ENCODE results near the gene AUP1. TPM values are rescaled to one million over a fixed set of nuclear protein-coding genes. Genes with fewer than 3 reads are reported as not detected.

The AUP1 gene
- total and polyA plus RNA-seq, 2 of the 4 experiments (the other 2 are of a cell fraction): 47.5 to 100.0 TPM

- TF ChIP-seq MAZ (IDR thresholded peaks at IDR 0.05; ENCODE audit: borderline replicate concordance, low read depth, low read length): no peak
- TF ChIP-seq RAD21 (IDR thresholded peaks at IDR 0.05; ENCODE audit: low read length): no peak
- no peak for TF ChIP-seq CEBPB (IDR thresholded peaks at IDR 0.05; ENCODE audit: low read depth, low read length)
- no peak for TF ChIP-seq POLR2A (IDR thresholded peaks at IDR 0.05; ENCODE audit: low read depth, low read length)
Measured at GRCh38 chr2:74488643-74489481, 40.6 kb downstream of the AUP1 start (continued).

- intact Hi-C loops (cut with micrococcal nuclease): no loop called here
- in situ Hi-C loops (cut with MboI; ENCODE audit: low sequenced_read_pairs): loop anchor here (25.0 kb wide), 1 partner anchor 376 kb away; no protein-coding TSS in a partner anchor
Measured at GRCh38 chr2:74486141-74486540, 43.4 kb downstream of the AUP1 start.

More at GRCh38 chr2:74486141-74486540, 43.4 kb downstream of the AUP1 start:
- no peaks in the 10 kb centered on the region for H3K27me3 ChIP-seq (ENCODE audit: control insufficient read depth, insufficient read depth, low read length)
- no peak overlapping the region for H4K5ac ChIP-seq (ENCODE audit: low read depth, low read length)
- H3K36me3 ChIP-seq (ENCODE audit: control insufficient read depth, insufficient read depth, low read length): peaks cover 16% of the 10 kb centered on the region
- H3K4me2 ChIP-seq (ENCODE audit: low read depth, low read length): no peak overlapping the region
- H4K20me1 ChIP-seq (ENCODE audit: insufficient read depth, low read length): peaks cover 3% of the 10 kb centered on the region; the same call in 1 of the 2 replicates
- peaks cover 11% of the 10 kb centered on the region for H3K4me1 ChIP-seq (ENCODE audit: control insufficient read depth, insufficient read depth, low read length)
- no peak overlapping the region for H3K23ac ChIP-seq (ENCODE audit: low read depth, low read length)
- H2BK15ac ChIP-seq (ENCODE audit: low read depth, low read length): no peak overlapping the region
- no peak for TF ChIP-seq USF2 (IDR thresholded peaks at IDR 0.05; ENCODE audit: low read depth, low read length)
- no peak for TF ChIP-seq ELK1 (IDR thresholded peaks at IDR 0.05; ENCODE audit: borderline replicate concordance, low read depth, low read length)
- no peak for TF ChIP-seq RAD21 (IDR thresholded peaks at IDR 0.05; ENCODE audit: low read length)
- TF ChIP-seq POLR2A (IDR thresholded peaks at IDR 0.05; ENCODE audit: low read depth, low read length): no peak
- no peak for TF ChIP-seq RFX5 (IDR thresholded peaks at IDR 0.05; ENCODE audit: low read depth, low read length)
- TF ChIP-seq CEBPB (IDR thresholded peaks at IDR 0.05; ENCODE audit: low read depth, low read length): no peak
- TF ChIP-seq MAFK (IDR thresholded peaks at IDR 0.05; ENCODE audit: low read depth, low read length): no peak
- TF ChIP-seq MXI1 (IDR thresholded peaks at IDR 0.05; ENCODE audit: borderline replicate concordance, low read depth, low read length): no peak
- no peak for TF ChIP-seq NFE2L2 (IDR thresholded peaks at IDR 0.05; ENCODE audit: low read depth, low read length)
- no peak for TF ChIP-seq RCOR1 (IDR thresholded peaks at IDR 0.05; ENCODE audit: insufficient replicate concordance, low read length)
- no peak for TF ChIP-seq CHD1 (IDR thresholded peaks at IDR 0.05; ENCODE audit: low read depth, low read length)
- TF ChIP-seq BHLHE40 (IDR thresholded peaks at IDR 0.05; ENCODE audit: low read depth, low read length): no peak
- no peak for TF ChIP-seq MAZ (IDR thresholded peaks at IDR 0.05; ENCODE audit: borderline replicate concordance, low read depth, low read length)
- no peak for TF ChIP-seq FOS (IDR thresholded peaks at IDR 0.05; ENCODE audit: low read depth, low read length)
- no peak overlapping the region for H3K27ac ChIP-seq (ENCODE audit: insufficient read depth, low read length)
- dilution Hi-C loops (cut with HindIII; ENCODE audit: low sequenced_read_pairs, unreplicated experiment): no loop called here
- POLR2A ChIA-PET (ENCODE audit: unreplicated experiment): no interaction called here
- no peak overlapping the region for H3K4me3 ChIP-seq (ENCODE audit: insufficient read depth, low read depth, low read length)
- no peak overlapping the region for H2BK5ac ChIP-seq (ENCODE audit: low read depth, low read length, poor library complexity, severe bottlenecking)
- no peak overlapping the region for H4K8ac ChIP-seq (ENCODE audit: low read depth in 2 of 2, low read length in 2 of 2)
- no peak overlapping the region for H2AK5ac ChIP-seq (ENCODE audit: low read depth, low read length)
- no peak overlapping the region for H2AK9ac ChIP-seq (replicated peaks; ENCODE audit: low read depth, low read length, poor library complexity)
- CTCF ChIA-PET: no interaction called here
- no peak overlapping the region for H3K18ac ChIP-seq (ENCODE audit: low read depth, low read length)
- ATAC-seq (ENCODE audit: low read depth) (no peak), DNase-seq (no peak)
- no peaks in the 10 kb centered on the region for H3K9me3 ChIP-seq (ENCODE audit: control insufficient read depth, insufficient read depth, low read length)
- H2BK20ac ChIP-seq (ENCODE audit: low read depth, low read length): no peak overlapping the region
- H3K79me1 ChIP-seq (ENCODE audit: low read depth in 1 of 2, low read length in 2 of 2): peaks cover 22 to 57% of the 10 kb centered on the region in 2 experiments
- no TSS peak for BruUV-seq (replicated peaks)
- H2AFZ ChIP-seq (replicated peaks; ENCODE audit: low read length, poor library complexity): no peak overlapping the region
- no peak overlapping the region for H3K4ac ChIP-seq (ENCODE audit: low read depth, low read length)
- no peak overlapping the region for H2BK120ac ChIP-seq (ENCODE audit: low read depth, low read length)
- H3K9ac ChIP-seq (ENCODE audit: low read depth, low read length): no peak overlapping the region
- 100% methylated on average over 1 of the region's 2 CpGs; no CpG with 5 or more reads in 1 of the 2 experiments for WGBS, 2 experiments (ENCODE audit: extremely low coverage in 2 of 2, insufficient read length in 1 of 2)
- H3K9me1 ChIP-seq (ENCODE audit: insufficient read depth, low read length): peaks cover 9% of the 10 kb centered on the region; the same call in 1 of the 2 replicates
- H3K14ac ChIP-seq (replicated peaks; ENCODE audit: low read depth, low read length): no peak overlapping the region
- H3K56ac ChIP-seq (ENCODE audit: extremely low read depth, insufficient read depth, low read length): no peak overlapping the region
- no peak overlapping the region for H4K91ac ChIP-seq (ENCODE audit: insufficient read depth, low read depth, low read length)

Measured in IMR-90 (cell line).